Kidney (tissue), 14 donors: ENCODE measurements around the gene PRPF40A. TPM values are rescaled to one million over a fixed set of nuclear protein-coding genes. Genes with fewer than 3 reads are reported as not detected.
A peak's percentile ranks its signal among the peaks of the same experiment; 100 is the strongest.

Experiments used
- DNase-seq, 5 donors: peaks; one replicate each; pipeline ENCODE4 v3.0.0-alpha.2; 2013 to 2020
- FAIRE-seq: peaks from 2 replicates; lab custom pipeline; 2012; peaks lifted over from hg19 to GRCh38; lab: Jason Lieb, UNC
- H3K27ac ChIP-seq, 2 donors: one replicate each; pipeline ENCODE4 v1.7.0; 2013; ENCODE audit warnings: low read depth in 2 of 2, low read length in 2 of 2, inconsistent platforms in 1 of 2
- H3K27me3 ChIP-seq: one replicate; pipeline ENCODE4 v1.7.1; 2013; ENCODE audit warnings: low read length, inconsistent platforms; ENCODE audit not compliant: control insufficient read depth, insufficient read depth
- H3K36me3 ChIP-seq, 3 donors: one replicate each; pipeline versions ENCODE4 v1.7.0 to v1.7.1; 2013; ENCODE audit warnings: low read length in 3 of 3, control low read depth in 1 of 3, inconsistent platforms in 1 of 3; ENCODE audit not compliant: insufficient read depth in 3 of 3, control insufficient read depth in 2 of 3
- H3K4me1 ChIP-seq, 3 donors: one replicate each; pipeline versions ENCODE4 v1.7.0 to v1.7.1; 2013; ENCODE audit warnings: low read length in 3 of 3, inconsistent platforms in 1 of 3, low read depth in 1 of 3; ENCODE audit not compliant: control insufficient read depth in 2 of 3, insufficient read depth in 2 of 3
- H3K4me3 ChIP-seq, 3 donors: one replicate each; pipeline versions ENCODE4 v1.7.0 to v1.8.1; 2013; ENCODE audit warnings: low read length in 3 of 3, control low read depth in 1 of 3, inconsistent platforms in 1 of 3
- H3K9ac ChIP-seq, 3 donors: one replicate each; pipeline versions ENCODE4 v1.7.0 to v1.7.1; 2013; ENCODE audit warnings: low read length in 3 of 3, control low read depth in 1 of 3, inconsistent platforms in 1 of 3
- H3K9me3 ChIP-seq, 3 donors: one replicate each; pipeline versions ENCODE4 v1.7.0 to v1.7.1; 2013; ENCODE audit warnings: low read length in 3 of 3, control low read depth in 1 of 3, inconsistent platforms in 1 of 3; ENCODE audit not compliant: control insufficient read depth in 2 of 3, insufficient read depth in 1 of 3
- CTCF ChIP-seq: IDR thresholded peaks from 3 replicates; pipeline ENCODE4 v1.5.1; 2012; ENCODE audit warnings: mild to moderate bottlenecking, moderate library complexity, borderline replicate concordance; ENCODE audit not compliant: insufficient read depth; ENCODE audit errors: extremely low read depth
- intact Hi-C: fragments of 100-400 bp; cut with DNase I; formaldehyde crosslinking; loops from one replicate; pipeline ENCODE4 v1.11.1; 2022
- polyA plus RNA-seq: library from polyadenylated mRNA; stranded (reverse); fragments of 350-450 nt; fragmentation: Illumina TruSeq; extraction: RNeasy Lipid Tissue Mini Kit (QIAGEN cat#74804); gene quantifications from one replicate; pipeline ENCODE4 v1.2.3, GENCODE V29; 2014; ENCODE audit warnings: low read depth, low replicate concordance; ENCODE audit not compliant: insufficient read depth
- total RNA-seq: library from RNA; stranded (reverse); fragmentation: NEBNext Ultra II Directional; extraction: Animal tissue kit (Norgen Biotek cat#: 25700); gene quantifications from one replicate; pipeline ENCODE4 v1.2.1, GENCODE V29; 2021
- donor health status: control.
- donor health status: control.
- donor health status: control.
- donor health status: control.
- donor health status: control.
- donor health status: DM: yes; HTN: yes; CAD: no.
- donor health status: Normal renal cell carcinoma (clear cell type).

Gene PRPF40A
- total and polyA plus RNA-seq, 2 donors from 2014 or later, result 20.2 to 82.7 TPM

- H3K27ac ChIP-seq, result no peak overlapping the region
- H3K4me1 ChIP-seq, result peaks cover 0 to 3% (median 0%) of the 10 kb centered on the region in 3 donors
- no peak for TF ChIP-seq CTCF
- H3K27me3 ChIP-seq, result no peaks in the 10 kb centered on the region
- intact Hi-C loops, result loop anchor here (5.0 to 10.0 kb wide), 2 partner anchors 445 to 602 kb away; no protein-coding TSS in a partner anchor
- H3K9me3 ChIP-seq, result no peaks in the 10 kb centered on the region
- H3K4me3 ChIP-seq, result no peak overlapping the region
- FAIRE-seq (no peak), DNase-seq (no peak)
- H3K36me3 ChIP-seq, result peaks cover 7 to 34% (median 16%) of the 10 kb centered on the region in 3 donors
- H3K9ac ChIP-seq, result no peak overlapping the region
Observed at GRCh38 chr2:152637251-152637650, 80.0 kb downstream of the PRPF40A start.

GRCh38 chr2:152635635-152636298, 81.5 kb downstream of the PRPF40A start:
- Histone ChIP-seq H3K36me3 (peaks cover 2 to 31% (median 12%) of the 10 kb centered on the region in 3 donors), H3K9ac (no peak overlapping the region), H3K27ac (no peak overlapping the region), H3K4me1 (peaks cover 0 to 3% (median 0%) of the 10 kb centered on the region in 3 donors), H3K27me3 (no peaks in the 10 kb centered on the region), H3K4me3 (no peak overlapping the region), H3K9me3 (no peaks in the 10 kb centered on the region)
- FAIRE-seq, result no peak
- peak; percentile 50 to 73 (median 68) for DNase-seq
- peak; percentile 67 for TF ChIP-seq CTCF
- intact Hi-C loops, result loop anchor here (5.0 to 10.0 kb wide), 2 partner anchors 443 to 601 kb away; no protein-coding TSS in a partner anchor

GRCh38 chr2:152632736-152633135, 84.5 kb downstream of the PRPF40A start:
- Histone ChIP-seq H3K4me1 (peaks cover 0 to 3% (median 0%) of the 10 kb centered on the region in 3 donors), H3K4me3 (no peak overlapping the region), H3K9ac (no peak overlapping the region), H3K27ac (no peak overlapping the region), H3K36me3 (peaks cover 2 to 24% (median 2%) of the 10 kb centered on the region in 3 donors), H3K9me3 (no peaks in the 10 kb centered on the region), H3K27me3 (no peaks in the 10 kb centered on the region)
- FAIRE-seq (no peak), DNase-seq (no peak)
- TF ChIP-seq CTCF, result no peak
- intact Hi-C loops, result loop anchor here (10.0 kb wide), 1 partner anchor 598 kb away; no protein-coding TSS in a partner anchor
